K562 (cell line): ENCODE measurements around the gene AAMP. TPM values are rescaled to one million over a fixed set of nuclear protein-coding genes. Genes with fewer than 3 reads are reported as not detected.

Experiments used
- ATAC-seq: fragments of 200-7000 bp; cut with Tn5 transposase; 3 replicates; pipeline ENCODE4 v1.9.1; 2020; ENCODE audit warnings: moderate library complexity
- BruUV-seq: library from RNA; stranded (reverse); fragments of 400-500 nt; replicated peaks from 2 replicates; lab custom pipeline; 2021; lab: Mats Ljungman, UMichigan
- CTCF ChIA-PET: fragments of 300-600 bp; formaldehyde crosslinking; extraction: SDS; loops from one replicate; lab custom pipeline; 2021; ENCODE audit warnings: low intra/inter-chr PET ratio; lab: Yijun Ruan, JAX
- POLR2A ChIA-PET: fragments of 300-600, 350-650 bp; sonication (Branson Sonifier 250); formaldehyde crosslinking; extraction: SDS; loops from one replicate; lab custom pipeline; 2021; ENCODE audit warnings: antibody characterized with exemption, inconsistent platforms; lab: Yijun Ruan, JAX
- DNase-seq, 4 experiments: peaks; one replicate each; pipeline versions ENCODE4 v3.0.0 to v3.0.0-alpha.2; 2011 to 2018; ENCODE audit warnings: low spot score in 3 of 4, mixed read lengths in 3 of 4; ENCODE audit errors: extremely low read depth in 1 of 4
- FAIRE-seq: peaks from 2 replicates; lab custom pipeline; 2011; peaks lifted over from hg19 to GRCh38; lab: Jason Lieb, UNC
- H2AFZ ChIP-seq: 2 replicates; pipeline ENCODE4 v1.6.0; 2011; ENCODE audit warnings: low read depth, low read length, control low read depth, inconsistent platforms
- H3K27ac ChIP-seq: fragments of 200-600 bp; 3 replicates; pipeline ENCODE4 v1.8.0; 2011; ENCODE audit warnings: low read depth, mild to moderate bottlenecking, control low read depth, inconsistent platforms, low read length, moderate library complexity, mixed read lengths; ENCODE audit errors: extremely low read depth
- H3K27me3 ChIP-seq, 2 experiments: fragments of 300-600 bp in 1 of 2; 2 replicates in 1 of 2; 3 replicates in 1 of 2; pipeline versions ENCODE4 v1.6.0 to v1.8.0; 2011; ENCODE audit warnings: inconsistent platforms in 2 of 2, low read length in 2 of 2, mild to moderate bottlenecking in 1 of 2, mixed read lengths in 1 of 2, moderate library complexity in 1 of 2; ENCODE audit not compliant: control insufficient read depth in 2 of 2, insufficient read depth in 2 of 2
- H3K36me3 ChIP-seq: fragments of 300-600 bp; 3 replicates; pipeline ENCODE4 v1.8.0; 2011; ENCODE audit warnings: mild to moderate bottlenecking, low read length, inconsistent platforms; ENCODE audit not compliant: control insufficient read depth, insufficient read depth
- H3K4me1 ChIP-seq, 2 experiments: fragments of 200-600 bp in 1 of 2; replicated peaks in 1 of 2; 2 replicates in 1 of 2; 3 replicates in 1 of 2; pipeline versions ENCODE4 v1.5.1 to v1.8.0; 2011; ENCODE audit warnings: inconsistent platforms in 2 of 2, low read length in 2 of 2, mild to moderate bottlenecking in 1 of 2, mixed read lengths in 1 of 2, moderate library complexity in 1 of 2; ENCODE audit not compliant: control insufficient read depth in 2 of 2, insufficient read depth in 2 of 2
- H3K4me2 ChIP-seq: 2 replicates; pipeline ENCODE4 v1.6.1; 2011; ENCODE audit warnings: low read length, control low read depth, inconsistent platforms, mixed read lengths; ENCODE audit not compliant: insufficient read depth
- H3K4me3 ChIP-seq: fragments of 200-600 bp; sonication (generic), shearing (Covaris generic); 2 replicates; pipeline ENCODE4 v1.5.1; 2016; ENCODE audit warnings: control low read depth, inconsistent platforms
- H3K79me2 ChIP-seq: fragments of 200-600 bp; 3 replicates; pipeline ENCODE4 v1.8.0; 2011; ENCODE audit warnings: low read length, inconsistent platforms; ENCODE audit not compliant: control insufficient read depth, insufficient read depth
- H3K9ac ChIP-seq, 2 experiments: 2 replicates each; pipeline versions ENCODE4 v1.6.0 to v1.6.1; 2011; ENCODE audit warnings: low read depth in 2 of 2, low read length in 2 of 2, control low read depth in 1 of 2, inconsistent platforms in 1 of 2, mild to moderate bottlenecking in 1 of 2, mixed read lengths in 1 of 2; ENCODE audit not compliant: insufficient read depth in 1 of 2
- H3K9me1 ChIP-seq: one replicate; pipeline ENCODE4 v1.6.0; 2011; ENCODE audit warnings: inconsistent platforms, mild to moderate bottlenecking, low read length, moderate library complexity; ENCODE audit not compliant: control insufficient read depth, insufficient read depth
- H3K9me3 ChIP-seq: replicated peaks from 2 replicates; pipeline ENCODE4 v1.5.1; 2011; ENCODE audit warnings: low read depth, low read length, inconsistent platforms; ENCODE audit not compliant: control insufficient read depth, insufficient read depth
- H4K20me1 ChIP-seq: replicated peaks from 2 replicates; pipeline ENCODE4 v1.6.1; 2011; ENCODE audit warnings: low read length, inconsistent platforms, mixed read lengths; ENCODE audit not compliant: control insufficient read depth, insufficient read depth
- ATF7 ChIP-seq: fragments of 450-650 bp; IDR thresholded peaks from 2 replicates; pipeline ENCODE4 v1.7.1; 2014; ENCODE audit warnings: mild to moderate bottlenecking, moderate library complexity
- BRD4 ChIP-seq: fragments of 200-600 bp; sonication (generic); IDR thresholded peaks from 2 replicates; pipeline ENCODE4 v1.6.1; 2017; ENCODE audit warnings: inconsistent platforms
- ETV6 ChIP-seq, 3 experiments: fragments of 150-350 bp in 1 of 3; sonication (generic) in 1 of 3; formaldehyde crosslinking in 1 of 3; IDR thresholded peaks; 2 replicates each; pipeline versions ENCODE4 v1.6.1 to v1.8.0; 2014 to 2022; ENCODE audit warnings: borderline replicate concordance in 2 of 3, low read depth in 2 of 3, antibody characterized with exemption in 1 of 3, low read length in 1 of 3, mild to moderate bottlenecking in 1 of 3, missing genetic modification reagents in 1 of 3
- KHSRP ChIP-seq: fragments of 450-650 bp; IDR thresholded peaks from 2 replicates; pipeline ENCODE4 v1.6.1; 2017
- MCM3 ChIP-seq: fragments of 450-650 bp; IDR thresholded peaks from 2 replicates; pipeline ENCODE4 v1.6.1; 2016
- MTF1 ChIP-seq: fragments of 250-450 bp; sonication (Bioruptor Pico); IDR thresholded peaks from 2 replicates; pipeline ENCODE4 v1.9.0; 2021; ENCODE audit warnings: moderate library complexity, mild to moderate bottlenecking, inconsistent platforms, borderline replicate concordance
- SRSF3 ChIP-seq: fragments of 200-400 bp; formaldehyde crosslinking; IDR thresholded peaks from 2 replicates; pipeline ENCODE4 v1.6.1; 2016; ENCODE audit warnings: mild to moderate bottlenecking, low read length, moderate library complexity; ENCODE audit not compliant: insufficient read depth
- ZNF133 ChIP-seq: fragments of 250-450 bp; sonication (Bioruptor Pico); IDR thresholded peaks from 2 replicates; pipeline ENCODE4 v1.4.0; 2020; ENCODE audit warnings: mild to moderate bottlenecking
- ZNF668 ChIP-seq: fragments of 250-450 bp; sonication (Bioruptor Pico); IDR thresholded peaks from 2 replicates; pipeline ENCODE4 v1.8.0; 2022; ENCODE audit warnings: mild to moderate bottlenecking, inconsistent platforms
- ZSCAN29 ChIP-seq: fragments of 450-650 bp; IDR thresholded peaks from 2 replicates; pipeline ENCODE4 v1.6.1; 2017
- WGBS: fragments of 100-300 bp; shearing (Covaris generic); methylation state at CpG from one replicate; pipeline ENCODE4 v1.1.6; 2016; ENCODE audit warnings: low coverage, mixed read lengths; ENCODE audit not compliant: insufficient coverage; ENCODE audit errors: missing lambda C conversion rate; 5-methylcytosine and 5-hydroxymethylcytosine counted together
- in situ Hi-C: fragments of 300-500 bp; cut with MboI; formaldehyde crosslinking; loops from 4 replicates; pipeline ENCODE4 v1.15.0; 2018; ENCODE audit warnings: inconsistent platforms, mixed read lengths
- intact Hi-C: fragments of 100-400 bp; cut with micrococcal nuclease; formaldehyde crosslinking; loops from 2 replicates; pipeline ENCODE4 v1.14.2; 2022
- polyA plus RNA-seq, 8 experiments: library from polyadenylated mRNA; depleted of rRNA in 4 of 8; stranded (reverse) in 5 of 8; unstranded in 3 of 8; fragments of >200 nt; fragmentation: Nextera tagmentation in 2 of 8; fragmentation: Illumina TruSeq in 1 of 8; extraction: Ambion mirVana in 2 of 8; extraction: Trizol in 1 of 8; gene quantifications; 2 replicates each; pipeline versions ENCODE4 v1.2.1 to v1.2.3, GENCODE V29; 2011 to 2014; ENCODE audit warnings: inconsistent platforms in 1 of 8, missing spikeins in 1 of 8
- total RNA-seq, 7 experiments: library from RNA; depleted of rRNA in 6 of 7; stranded (reverse); fragments of >200 nt in 6 of 7; fragmentation: Illumina TruSeq in 2 of 7; extraction: Trizol in 2 of 7; gene quantifications; 2 replicates each; pipeline versions ENCODE4 v1.2.1 to v1.2.3, GENCODE V29; 2011 to 2021; ENCODE audit warnings: low replicate concordance in 1 of 7
- TF ChIP-seq, protein P1 (sequence below): fragments of 450-650 bp; formaldehyde crosslinking; IDR thresholded peaks from 2 replicates; pipeline ENCODE4 v1.4.0; 2020; ENCODE audit warnings: mild to moderate bottlenecking
- TF ChIP-seq, protein P2 (sequence below), 2 experiments: fragments of 150-350 bp in 1 of 2; IDR thresholded peaks; 2 replicates each; pipeline ENCODE4 v1.6.1; 2012 to 2016; ENCODE audit warnings: low read depth in 2 of 2, low read length in 2 of 2, mild to moderate bottlenecking in 1 of 2, moderate library complexity in 1 of 2
- TF ChIP-seq, protein P3 (sequence below): sonication (generic); formaldehyde crosslinking; IDR thresholded peaks from 2 replicates; pipeline ENCODE4 v1.8.0; 2022; ENCODE audit warnings: mild to moderate bottlenecking, missing genetic modification reagents

Gene AAMP
- total and polyA plus RNA-seq, 9 of the 15 experiments (the other 6 are each of a cell fraction or from before 2014, with no cell fraction given): 5.7 to 197 (median 94.1) TPM

DNA sequence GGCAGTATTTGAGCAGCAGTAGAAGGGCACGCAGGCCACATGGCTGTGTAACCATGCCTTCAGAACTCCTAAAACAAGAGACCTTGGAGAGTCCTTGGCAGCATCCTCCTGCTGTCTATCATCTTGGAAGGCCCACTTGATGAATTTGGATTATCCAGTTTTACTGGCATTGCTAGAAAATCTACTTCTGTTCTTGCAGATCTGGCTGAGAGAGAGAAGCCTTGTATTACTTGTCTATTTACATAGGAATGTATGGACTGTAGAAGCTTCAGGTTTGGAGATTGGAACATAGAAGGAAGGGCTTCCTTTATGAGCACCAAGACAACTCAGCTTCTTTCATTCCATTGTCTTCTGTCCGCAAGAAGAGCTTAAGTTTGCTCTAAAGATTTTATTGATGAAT, 25.3 kb downstream of the AAMP start (continued):
- TF ChIP-seq ZNF668 (CRISPR knock-in tag): no peak

DNA sequence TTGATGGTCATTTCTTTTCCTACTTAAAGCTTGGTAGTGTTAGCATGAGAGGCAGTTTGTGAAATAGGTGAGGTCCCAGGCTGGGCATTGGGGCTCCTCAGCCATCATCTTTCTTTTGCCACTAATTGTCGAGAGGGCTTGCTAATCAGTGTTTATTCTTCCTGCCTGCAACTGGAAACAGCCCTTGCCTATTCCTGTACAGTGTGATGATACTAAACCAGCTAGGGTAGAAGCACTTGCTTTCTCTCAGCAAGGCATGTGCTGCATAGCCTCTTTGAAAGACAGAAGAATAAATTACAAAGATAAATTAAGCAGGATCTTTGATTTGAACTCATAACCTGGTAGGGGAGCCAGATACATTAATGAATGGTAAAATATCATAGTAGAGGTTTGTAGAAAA, 25.7 kb downstream of the AAMP start:
- in situ Hi-C loops: no loop called here
- Histone ChIP-seq H3K4me3 (no peak overlapping the region), H3K79me2 (no peaks in the 10 kb centered on the region), H4K20me1 (no peaks in the 10 kb centered on the region), H2AFZ (no peak overlapping the region), H3K4me2 (no peak overlapping the region), H3K27ac (no peak overlapping the region), H3K36me3 (peaks cover 71% of the 10 kb centered on the region), H3K4me1 (no peaks in the 10 kb centered on the region), H3K9me3 (no peaks in the 10 kb centered on the region), H3K9ac (no peak overlapping the region), H3K9me1 (no peaks in the 10 kb centered on the region), H3K27me3 (no peaks in the 10 kb centered on the region)
- BruUV-seq: no TSS peak
- POLR2A ChIA-PET: interaction anchor here (0.6 to 1.1 kb wide), 2 partner anchors 15 to 16 kb away, joined by 3 read pairs; no protein-coding TSS in a partner anchor
- no peak for FAIRE-seq
- CTCF ChIA-PET: no interaction called here
- WGBS: 100% methylated on average over 1 of the region's 1 CpG
- intact Hi-C loops: no loop called here
- ATAC-seq: no peak
- DNase-seq: no peak
- TF ChIP-seq, protein P1, sequence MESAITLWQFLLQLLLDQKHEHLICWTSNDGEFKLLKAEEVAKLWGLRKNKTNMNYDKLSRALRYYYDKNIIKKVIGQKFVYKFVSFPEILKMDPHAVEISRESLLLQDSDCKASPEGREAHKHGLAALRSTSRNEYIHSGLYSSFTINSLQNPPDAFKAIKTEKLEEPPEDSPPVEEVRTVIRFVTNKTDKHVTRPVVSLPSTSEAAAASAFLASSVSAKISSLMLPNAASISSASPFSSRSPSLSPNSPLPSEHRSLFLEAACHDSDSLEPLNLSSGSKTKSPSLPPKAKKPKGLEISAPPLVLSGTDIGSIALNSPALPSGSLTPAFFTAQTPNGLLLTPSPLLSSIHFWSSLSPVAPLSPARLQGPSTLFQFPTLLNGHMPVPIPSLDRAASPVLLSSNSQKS (CRISPR knock-in tag): no peak
- TF ChIP-seq, protein P2, sequence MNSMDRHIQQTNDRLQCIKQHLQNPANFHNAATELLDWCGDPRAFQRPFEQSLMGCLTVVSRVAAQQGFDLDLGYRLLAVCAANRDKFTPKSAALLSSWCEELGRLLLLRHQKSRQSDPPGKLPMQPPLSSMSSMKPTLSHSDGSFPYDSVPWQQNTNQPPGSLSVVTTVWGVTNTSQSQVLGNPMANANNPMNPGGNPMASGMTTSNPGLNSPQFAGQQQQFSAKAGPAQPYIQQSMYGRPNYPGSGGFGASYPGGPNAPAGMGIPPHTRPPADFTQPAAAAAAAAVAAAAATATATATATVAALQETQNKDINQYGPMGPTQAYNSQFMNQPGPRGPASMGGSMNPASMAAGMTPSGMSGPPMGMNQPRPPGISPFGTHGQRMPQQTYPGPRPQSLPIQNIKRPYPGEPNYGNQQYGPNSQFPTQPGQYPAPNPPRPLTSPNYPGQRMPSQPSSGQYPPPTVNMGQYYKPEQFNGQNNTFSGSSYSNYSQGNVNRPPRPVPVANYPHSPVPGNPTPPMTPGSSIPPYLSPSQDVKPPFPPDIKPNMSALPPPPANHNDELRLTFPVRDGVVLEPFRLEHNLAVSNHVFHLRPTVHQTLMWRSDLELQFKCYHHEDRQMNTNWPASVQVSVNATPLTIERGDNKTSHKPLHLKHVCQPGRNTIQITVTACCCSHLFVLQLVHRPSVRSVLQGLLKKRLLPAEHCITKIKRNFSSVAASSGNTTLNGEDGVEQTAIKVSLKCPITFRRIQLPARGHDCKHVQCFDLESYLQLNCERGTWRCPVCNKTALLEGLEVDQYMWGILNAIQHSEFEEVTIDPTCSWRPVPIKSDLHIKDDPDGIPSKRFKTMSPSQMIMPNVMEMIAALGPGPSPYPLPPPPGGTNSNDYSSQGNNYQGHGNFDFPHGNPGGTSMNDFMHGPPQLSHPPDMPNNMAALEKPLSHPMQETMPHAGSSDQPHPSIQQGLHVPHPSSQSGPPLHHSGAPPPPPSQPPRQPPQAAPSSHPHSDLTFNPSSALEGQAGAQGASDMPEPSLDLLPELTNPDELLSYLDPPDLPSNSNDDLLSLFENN (IDR thresholded peaks at IDR 0.05; ENCODE audit: low read depth in 2 of 2, low read length in 2 of 2): no peak
- TF ChIP-seq BRD4: no peak
- TF ChIP-seq ZSCAN29: no peak
- no peak for TF ChIP-seq ETV6 (IDR thresholded peaks at IDR 0.05; ENCODE audit: borderline replicate concordance in 1 of 2, low read depth in 2 of 2, low read length in 1 of 2)
- no peak for TF ChIP-seq ETV6 (CRISPR knock-in tag; IDR thresholded peaks at IDR 0.05; ENCODE audit: borderline replicate concordance)
- no peak for TF ChIP-seq ATF7
- TF ChIP-seq MCM3: no peak
- no peak for TF ChIP-seq SRSF3
- TF ChIP-seq, protein P3, sequence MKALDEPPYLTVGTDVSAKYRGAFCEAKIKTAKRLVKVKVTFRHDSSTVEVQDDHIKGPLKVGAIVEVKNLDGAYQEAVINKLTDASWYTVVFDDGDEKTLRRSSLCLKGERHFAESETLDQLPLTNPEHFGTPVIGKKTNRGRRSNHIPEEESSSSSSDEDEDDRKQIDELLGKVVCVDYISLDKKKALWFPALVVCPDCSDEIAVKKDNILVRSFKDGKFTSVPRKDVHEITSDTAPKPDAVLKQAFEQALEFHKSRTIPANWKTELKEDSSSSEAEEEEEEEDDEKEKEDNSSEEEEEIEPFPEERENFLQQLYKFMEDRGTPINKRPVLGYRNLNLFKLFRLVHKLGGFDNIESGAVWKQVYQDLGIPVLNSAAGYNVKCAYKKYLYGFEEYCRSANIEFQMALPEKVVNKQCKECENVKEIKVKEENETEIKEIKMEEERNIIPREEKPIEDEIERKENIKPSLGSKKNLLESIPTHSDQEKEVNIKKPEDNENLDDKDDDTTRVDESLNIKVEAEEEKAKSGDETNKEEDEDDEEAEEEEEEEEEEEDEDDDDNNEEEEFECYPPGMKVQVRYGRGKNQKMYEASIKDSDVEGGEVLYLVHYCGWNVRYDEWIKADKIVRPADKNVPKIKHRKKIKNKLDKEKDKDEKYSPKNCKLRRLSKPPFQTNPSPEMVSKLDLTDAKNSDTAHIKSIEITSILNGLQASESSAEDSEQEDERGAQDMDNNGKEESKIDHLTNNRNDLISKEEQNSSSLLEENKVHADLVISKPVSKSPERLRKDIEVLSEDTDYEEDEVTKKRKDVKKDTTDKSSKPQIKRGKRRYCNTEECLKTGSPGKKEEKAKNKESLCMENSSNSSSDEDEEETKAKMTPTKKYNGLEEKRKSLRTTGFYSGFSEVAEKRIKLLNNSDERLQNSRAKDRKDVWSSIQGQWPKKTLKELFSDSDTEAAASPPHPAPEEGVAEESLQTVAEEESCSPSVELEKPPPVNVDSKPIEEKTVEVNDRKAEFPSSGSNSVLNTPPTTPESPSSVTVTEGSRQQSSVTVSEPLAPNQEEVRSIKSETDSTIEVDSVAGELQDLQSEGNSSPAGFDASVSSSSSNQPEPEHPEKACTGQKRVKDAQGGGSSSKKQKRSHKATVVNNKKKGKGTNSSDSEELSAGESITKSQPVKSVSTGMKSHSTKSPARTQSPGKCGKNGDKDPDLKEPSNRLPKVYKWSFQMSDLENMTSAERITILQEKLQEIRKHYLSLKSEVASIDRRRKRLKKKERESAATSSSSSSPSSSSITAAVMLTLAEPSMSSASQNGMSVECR (CRISPR knock-in tag): no peak
- no peak for TF ChIP-seq KHSRP
- TF ChIP-seq ZNF133 (CRISPR knock-in tag): no peak
- TF ChIP-seq MTF1 (CRISPR knock-in tag): no peak
- TF ChIP-seq, all 486 proteins: peak for 0
